Small intestine (tissue), 16 donors: ENCODE results near the gene PHF24. TPM values are rescaled to one million over a fixed set of nuclear protein-coding genes. Genes with fewer than 3 reads are reported as not detected.
"Not testable (repeated sequence)": the region's sequence is repeated elsewhere in the genome, so short reads cannot be mapped to it uniquely, and the experiment has no call there.

Experiments
- DNase-seq, 2 donors: peaks; one replicate each; pipeline versions ENCODE4 v3.0.0 to v3.0.0-alpha.2; 2013
- FAIRE-seq: peaks from 2 replicates; lab custom pipeline; 2012; peaks lifted over from hg19 to GRCh38; lab: Jason Lieb, UNC
- H3K27ac ChIP-seq, 3 donors: one replicate each; pipeline ENCODE4 v1.5.1; 2013; ENCODE audit warnings: low read length in 2 of 3, mild to moderate bottlenecking in 2 of 3, control low read depth in 1 of 3, inconsistent platforms in 1 of 3, low read depth in 1 of 3, moderate library complexity in 1 of 3
- H3K27me3 ChIP-seq, 3 donors: one replicate each; pipeline ENCODE4 v1.6.1; 2013; ENCODE audit warnings: low read length in 3 of 3, inconsistent platforms in 1 of 3; ENCODE audit not compliant: control insufficient read depth in 3 of 3, insufficient read depth in 3 of 3
- H3K36me3 ChIP-seq, 3 donors: one replicate each; pipeline ENCODE4 v1.6.1; 2013; ENCODE audit warnings: low read length in 3 of 3, inconsistent platforms in 1 of 3, low read depth in 1 of 3, mild to moderate bottlenecking in 1 of 3, moderate library complexity in 1 of 3; ENCODE audit not compliant: control insufficient read depth in 3 of 3, insufficient read depth in 2 of 3
- H3K4me1 ChIP-seq, 3 donors: one replicate each; pipeline ENCODE4 v1.6.1; 2013; ENCODE audit warnings: low read length in 2 of 3, inconsistent platforms in 1 of 3, low read depth in 1 of 3, mild to moderate bottlenecking in 1 of 3, moderate library complexity in 1 of 3; ENCODE audit not compliant: control insufficient read depth in 3 of 3, insufficient read depth in 2 of 3
- H3K4me3 ChIP-seq, 3 donors: one replicate each; pipeline ENCODE4 v1.5.1; 2013; ENCODE audit warnings: low read length in 3 of 3, control low read depth in 1 of 3, inconsistent platforms in 1 of 3, low read depth in 1 of 3, mild to moderate bottlenecking in 1 of 3, moderate library complexity in 1 of 3
- H3K9me3 ChIP-seq, 2 donors: one replicate each; pipeline ENCODE4 v1.6.1; 2013; ENCODE audit warnings: low read depth in 1 of 2, low read length in 1 of 2; ENCODE audit not compliant: control insufficient read depth in 2 of 2, insufficient read depth in 1 of 2
- WGBS, 3 donors: extraction: QIAGEN DNeasy Blood & Tissue Kit; methylation state at CpG; one replicate each; pipeline ENCODE4 v1.1.7; 2013; 5-methylcytosine and 5-hydroxymethylcytosine counted together
- long read RNA-seq, 10 donors: transcript quantifications; one replicate each; lab custom pipeline, GENCODE V29; 2026
- polyA plus RNA-seq, 4 donors: library from polyadenylated mRNA; stranded (reverse) in 3 of 4; unstranded in 1 of 4; fragments of 200-250 nt in 3 of 4; fragments of 120-200 nt in 1 of 4; gene quantifications; one replicate each; pipeline versions ENCODE4 v1.2.1 to v1.2.3, GENCODE V29; 2013
- donor health status: healthy with polysubstance abuse.
- donor health status: control.
- donor health status: control.
- donor health status: Bipolar disorder and iron deficiency.
- donor health status: healthy.

PHF24 gene
- polyA plus RNA-seq, result under 1 TPM in 2 of 4 donors, not detected in 2; 0.15 to 0.39 TPM
- long read RNA-seq, donor 1, result 0 reads
- long read RNA-seq, donor 2, result 0 reads
- long read RNA-seq, donor 3, result 0 reads
- long read RNA-seq, donor 4, result 0 reads
- long read RNA-seq, donor 5, result 0 reads
- long read RNA-seq, donor 6, result 0 reads
- long read RNA-seq, donor 7, result 0 reads
- long read RNA-seq, donor 8, result 0 reads
- long read RNA-seq, donor 9, result 0 reads
- long read RNA-seq, donor 10, full-length matches to known transcripts, result 1 of 1 reads
- long read RNA-seq, donor 10, partial matches to known transcripts, result 0 of 1 reads
- long read RNA-seq, donor 10, other reads (novel, unspliced or antisense), result 0 of 1 reads

DNA sequence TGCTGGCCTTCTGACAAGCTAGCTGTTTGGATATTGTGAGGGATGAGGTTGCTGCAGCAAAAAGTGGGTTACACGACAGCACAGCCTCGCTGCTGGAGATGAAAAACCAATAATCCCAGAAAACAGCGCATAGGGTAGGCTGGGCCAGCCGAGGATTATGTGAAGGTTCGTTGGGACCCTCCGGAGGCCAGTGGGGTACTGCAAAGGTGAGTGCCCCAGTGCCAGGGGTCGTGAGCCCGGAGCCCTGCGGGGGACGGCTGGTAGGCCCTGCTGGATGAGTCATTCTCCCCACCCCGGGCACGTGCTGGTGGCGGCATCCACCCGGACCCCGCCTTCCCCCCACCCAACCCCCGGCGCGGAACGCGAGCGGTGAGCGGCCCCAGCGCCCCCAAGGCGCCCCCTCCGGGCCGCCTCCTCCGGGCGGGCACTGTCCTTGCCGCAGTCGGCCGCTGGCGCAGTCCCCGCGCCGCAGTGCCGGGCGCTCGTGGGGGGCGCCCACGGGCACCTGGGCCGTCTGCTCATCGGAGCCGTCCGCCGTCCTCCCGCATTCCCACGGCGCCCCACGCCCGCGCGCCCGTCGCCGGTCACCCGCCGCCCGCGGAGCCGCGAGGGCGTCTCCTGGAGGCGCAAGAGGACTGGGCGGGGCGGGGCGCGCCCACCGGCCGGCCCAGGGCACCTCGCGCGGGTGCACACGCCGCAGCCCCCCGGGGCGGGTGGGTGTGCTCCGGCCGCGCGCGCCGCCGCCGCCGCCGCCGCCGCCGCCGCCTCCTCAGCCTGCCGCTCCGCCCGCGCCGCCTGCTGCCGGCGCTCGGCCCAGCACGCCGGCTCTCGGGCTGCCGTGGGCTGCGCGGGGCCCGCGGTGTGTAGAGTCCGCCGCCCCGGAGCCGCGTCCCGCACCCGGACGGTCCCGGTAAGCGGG, at the start of gene PHF24:
TSS of gene PHF24 (plus strand) at position 794 of the 919 bp plus-strand sequence. CDS start 13,014 bp downstream, outside the sequence.
- peaks cover 2 to 38% (median 14%) of the 10 kb centered on the region in 3 donors for H3K27me3 ChIP-seq
- H3K4me1 ChIP-seq, result no peaks in the 10 kb centered on the region

GRCh38 chr9:34927061-34927460, 31.0 kb upstream of the PHF24 start:
- Histone ChIP-seq H3K4me3 (no peak overlapping the region), H3K36me3 (no peaks in the 10 kb centered on the region), H3K27ac (no peak overlapping the region), H3K4me1 (no peaks in the 10 kb centered on the region), H3K9me3 (peaks cover 0 to 3% of the 10 kb centered on the region in 2 donors), H3K27me3 (peaks cover 0 to 4% (median 3%) of the 10 kb centered on the region in 3 donors)
- FAIRE-seq (no peak), DNase-seq (no peak)
- WGBS, 3 donors, result 74 to 78% (median 75%) methylated on average over 4 of the region's 4 CpGs

More for the DNA sequence above, at the start of gene PHF24:
- FAIRE-seq (no peak), DNase-seq (peak in 1 of 2 donors; percentile 60)
- Histone ChIP-seq H3K9me3 (no peaks in the 10 kb centered on the region), H3K36me3 (no peaks in the 10 kb centered on the region), H3K4me3 (peak within 1 kb of the TSS in 2 of 3 donors; percentile 29 to 55), H3K27ac (no peak within 1 kb of the TSS)
- 1 to 3% (median 2%) methylated on average over 51 to 116 of the region's 116 CpGs for WGBS, 3 donors

DNA sequence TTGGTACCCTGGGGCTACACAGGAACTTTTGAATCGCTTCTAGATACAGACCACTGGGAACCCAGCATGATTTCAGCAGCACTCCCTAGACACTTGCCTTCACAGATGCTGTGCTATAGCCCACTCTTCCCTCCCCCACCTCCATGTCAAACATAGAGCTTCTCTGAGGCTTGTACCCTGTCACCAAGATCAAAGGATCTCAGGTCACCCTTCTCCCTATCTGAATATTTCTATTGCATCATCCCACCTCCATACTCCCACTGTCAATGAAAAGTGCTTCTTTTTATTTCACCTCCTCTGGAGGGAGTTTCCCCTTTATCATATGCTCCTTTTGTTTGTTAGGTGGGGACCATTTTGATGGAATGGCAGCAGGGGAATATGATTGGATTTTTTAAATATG, 29.2 kb upstream of the PHF24 start:
- DNase-seq (no peak), FAIRE-seq (no peak)
- 92 to 100% (median 100%) methylated on average over 1 of the region's 1 CpG for WGBS, 3 donors
- peaks cover 0 to 4% (median 0%) of the 10 kb centered on the region in 3 donors for H3K27me3 ChIP-seq
- no peak overlapping the region for H3K27ac ChIP-seq
- no peak overlapping the region for H3K4me3 ChIP-seq
- H3K4me1 ChIP-seq, result no peaks in the 10 kb centered on the region
- no peaks in the 10 kb centered on the region for H3K36me3 ChIP-seq
- H3K9me3 ChIP-seq, result peaks cover 0 to 3% of the 10 kb centered on the region in 2 donors

DNA sequence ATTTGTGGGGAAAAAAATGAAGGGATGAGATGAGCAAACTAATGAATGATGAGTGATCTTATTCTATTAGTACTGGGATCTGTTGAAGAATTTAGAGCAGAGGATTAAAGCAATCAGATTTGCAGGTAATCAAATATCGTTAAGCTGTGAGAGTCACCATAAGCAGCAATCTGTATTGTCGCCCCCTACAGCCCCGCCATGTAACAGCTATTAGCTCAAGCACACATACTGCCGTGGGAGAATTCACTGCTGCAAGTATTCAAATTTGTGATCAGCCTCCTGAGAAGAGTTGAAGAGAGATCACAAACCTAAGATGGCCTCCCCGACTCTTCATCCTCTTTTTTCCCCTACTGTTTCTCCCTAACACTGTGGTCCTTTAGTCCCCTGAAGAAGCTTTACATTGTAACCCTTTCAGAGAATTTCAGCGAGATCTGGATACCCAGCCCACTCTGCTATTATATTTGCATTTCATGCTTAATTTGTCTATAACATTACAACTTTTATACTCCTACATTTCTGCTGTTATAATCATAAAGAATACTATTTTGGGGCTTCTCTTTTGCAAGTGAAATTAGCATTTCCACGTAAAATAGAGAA, 28.5 kb upstream of the PHF24 start:
- peaks cover 0 to 3% of the 10 kb centered on the region in 2 donors for H3K9me3 ChIP-seq
- no peak overlapping the region for H3K27ac ChIP-seq
- H3K4me1 ChIP-seq, result peaks cover 0 to 4% (median 0%) of the 10 kb centered on the region in 3 donors
- FAIRE-seq (no peak), DNase-seq (peak; percentile 27 to 42)
- no peaks in the 10 kb centered on the region for H3K36me3 ChIP-seq
- H3K4me3 ChIP-seq, result no peak overlapping the region
- WGBS, 3 donors, result 28 to 29% (median 29%) methylated on average over 7 of the region's 7 CpGs
- peaks cover 0 to 4% (median 0%) of the 10 kb centered on the region in 3 donors for H3K27me3 ChIP-seq

DNA sequence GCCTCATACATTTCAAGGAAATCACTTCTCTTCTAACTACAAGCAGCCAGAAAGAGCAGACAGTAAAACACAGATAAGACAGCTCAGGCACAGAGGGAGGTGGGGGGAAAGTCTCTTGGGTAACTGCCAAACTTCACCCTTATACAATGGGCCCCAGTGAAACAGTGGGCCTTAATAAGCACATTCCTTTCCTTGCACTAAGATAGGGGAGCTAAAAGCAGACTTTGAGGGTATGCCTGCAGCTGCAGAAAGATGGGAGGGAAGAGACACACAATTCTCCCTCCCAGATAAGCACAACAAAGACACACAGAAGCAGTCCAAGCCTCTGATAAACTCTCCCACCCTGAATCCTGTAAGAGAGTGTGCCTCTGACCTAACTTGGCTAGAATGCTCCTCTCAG, 18.1 kb upstream of the PHF24 start:
- H3K27me3 ChIP-seq, H3K9me3 ChIP-seq, FAIRE-seq, H3K36me3 ChIP-seq, H3K4me3 ChIP-seq: not testable (repeated sequence)
- H3K4me1 ChIP-seq, result peaks cover 0 to 36% (median 0%) of the 10 kb centered on the region in 3 donors
- H3K27ac ChIP-seq, result peak overlapping the region in 1 of 3 donors; percentile 54
- peak in 1 of 2 donors; percentile 71 for DNase-seq

DNA sequence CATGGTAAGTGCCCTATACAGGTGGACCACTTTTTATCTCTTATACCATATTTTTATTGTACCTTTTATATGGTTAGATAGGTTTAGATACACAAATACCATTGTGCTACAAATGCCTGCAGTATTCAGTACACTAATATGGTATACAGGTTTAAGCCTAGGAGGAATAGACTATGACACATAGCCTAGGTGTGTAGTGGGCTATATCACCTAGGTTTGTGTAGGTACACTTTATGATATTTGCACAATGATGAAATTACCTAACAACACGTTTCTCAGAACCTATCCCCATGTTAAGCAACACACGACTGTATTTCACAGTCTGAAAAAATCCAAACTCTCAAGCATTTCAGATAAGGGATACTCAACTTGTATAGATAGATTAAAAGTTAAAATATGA, 9.6 kb upstream of the PHF24 start:
- H3K27ac ChIP-seq, result peak overlapping the region in 1 of 3 donors; percentile 36
- 13 to 58% (median 37%) methylated on average over 2 of the region's 2 CpGs for WGBS, 3 donors
- H3K9me3 ChIP-seq, result no peaks in the 10 kb centered on the region
- no peaks in the 10 kb centered on the region for H3K27me3 ChIP-seq
- no peak for FAIRE-seq
- no peaks in the 10 kb centered on the region for H3K36me3 ChIP-seq
- H3K4me3 ChIP-seq, result no peak overlapping the region
- peaks cover 0 to 3% (median 0%) of the 10 kb centered on the region in 3 donors for H3K4me1 ChIP-seq
- peak in 1 of 2 donors; percentile 70 for DNase-seq

DNA sequence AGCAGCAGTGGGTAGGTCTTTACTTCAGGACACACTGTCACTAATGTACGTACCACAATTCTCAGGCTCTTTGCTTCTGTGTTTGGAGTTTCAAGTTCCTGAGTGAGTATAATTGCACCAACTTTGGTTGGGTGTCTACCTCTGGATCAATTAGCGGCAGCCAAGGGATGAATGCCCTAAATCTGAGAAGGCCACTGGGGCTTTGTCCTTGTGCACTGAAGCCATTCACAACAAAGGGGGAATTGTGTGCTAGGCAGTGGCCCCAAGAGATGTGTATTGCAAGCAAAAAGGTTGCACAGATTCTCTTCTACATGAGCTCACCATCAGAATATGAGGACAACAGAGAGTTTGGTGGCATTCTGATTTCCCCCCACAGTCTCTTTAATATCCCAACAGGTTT, 3.9 kb upstream of the PHF24 start:
- no peak for DNase-seq
- WGBS, 3 donors, result 91 to 95% (median 93%) methylated on average over 2 of the region's 2 CpGs
- H3K27ac ChIP-seq, result no peak overlapping the region

DNA sequence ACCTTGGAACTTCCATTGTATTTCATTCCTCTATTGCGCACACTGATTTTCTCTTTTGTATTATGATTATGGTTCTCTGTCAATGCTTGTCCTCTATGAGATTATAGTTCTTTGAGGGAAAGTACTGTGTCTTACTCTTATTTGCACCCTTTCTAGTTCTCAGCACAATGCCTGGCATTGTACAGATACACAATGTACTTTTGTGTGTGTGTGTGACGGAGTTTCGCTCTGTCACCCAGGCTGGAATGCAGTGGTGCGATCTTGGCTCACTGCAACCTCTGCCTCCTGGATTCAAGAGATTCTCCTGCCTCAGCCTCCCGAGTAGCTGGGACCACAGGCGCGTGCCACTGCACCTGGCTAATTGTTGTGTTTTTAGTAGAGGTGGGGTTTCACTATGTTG, 2.0 kb upstream of the PHF24 start:
- not testable (repeated sequence) for H3K36me3 ChIP-seq, DNase-seq, H3K27ac ChIP-seq, H3K4me1 ChIP-seq, FAIRE-seq, H3K9me3 ChIP-seq, H3K4me3 ChIP-seq
- 87 to 96% (median 92%) methylated on average over 7 of the region's 7 CpGs for WGBS, 3 donors
- peaks cover 2 to 31% (median 12%) of the 10 kb centered on the region in 3 donors for H3K27me3 ChIP-seq

More for the DNA sequence above, 3.9 kb upstream of the PHF24 start:
- Histone ChIP-seq H3K4me1 (no peaks in the 10 kb centered on the region), H3K27me3 (peaks cover 2 to 14% (median 9%) of the 10 kb centered on the region in 3 donors), H3K4me3 (no peak overlapping the region), H3K9me3 (no peaks in the 10 kb centered on the region), H3K36me3 (no peaks in the 10 kb centered on the region)
- no peak for FAIRE-seq
